HG02970 (cell line): ENCODE measurements around the gene EDC3.
A peak's percentile ranks its signal among the peaks of the same experiment; 100 is the strongest.
"Not testable (repeated sequence)": the region's sequence is repeated elsewhere in the genome, so short reads cannot be mapped to it uniquely, and the experiment has no call there.

ENCODE experiments used
- ATAC-seq: cut with Tn5 transposase; IDR thresholded peaks from one replicate; pipeline ENCODE4 v1.9.1; 2021; ENCODE audit warnings: mild to moderate bottlenecking, moderate library complexity, moderate number of reproducible peaks; ENCODE audit not compliant: unreplicated experiment, low FRiP score

Gene EDC3

DNA sequence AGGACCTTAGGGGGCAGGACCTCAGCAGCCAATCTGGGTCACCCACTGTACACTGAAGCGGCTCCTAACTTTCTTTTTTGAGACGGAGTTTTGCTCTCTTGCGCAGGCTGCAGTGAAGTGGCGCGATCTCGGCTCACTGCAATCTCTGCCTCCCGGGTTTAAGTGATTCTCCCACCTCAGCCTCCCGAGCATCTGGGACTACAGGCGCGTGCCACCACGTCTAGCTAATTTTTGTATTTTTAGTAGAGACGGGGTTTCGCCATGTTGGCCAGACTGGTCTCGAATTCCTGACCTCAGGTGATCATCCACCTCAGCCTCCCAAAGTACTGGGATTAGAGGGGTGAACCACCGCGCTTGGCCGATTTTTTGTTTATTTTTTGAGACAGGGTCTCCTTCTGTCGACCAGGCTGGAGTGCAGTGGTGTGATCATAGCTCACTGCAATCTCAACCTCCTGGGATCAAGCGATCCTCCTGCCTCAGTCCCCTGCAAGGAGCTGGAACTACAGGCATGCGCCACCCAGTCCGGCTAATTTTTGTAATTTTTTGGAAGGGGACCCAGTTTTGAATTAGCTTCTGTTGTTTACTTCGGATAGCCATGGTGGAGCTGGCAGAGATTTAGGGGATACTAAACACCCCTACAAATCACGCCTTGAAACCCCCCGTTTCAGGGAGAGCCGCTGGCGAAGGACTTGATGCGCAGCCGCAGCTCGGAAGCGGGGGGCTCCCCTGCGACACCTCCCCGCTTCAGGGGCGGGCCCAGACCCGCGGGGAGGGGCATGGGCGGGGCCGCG, 81.7 kb downstream of the EDC3 start:
- no peak for ATAC-seq

- ATAC-seq = no peak
Measured at GRCh38 chr15:74613089-74613952, 82.5 kb downstream of the EDC3 start.

- no peak for ATAC-seq
Measured at GRCh38 chr15:74612677-74613076, 83.1 kb downstream of the EDC3 start.

DNA sequence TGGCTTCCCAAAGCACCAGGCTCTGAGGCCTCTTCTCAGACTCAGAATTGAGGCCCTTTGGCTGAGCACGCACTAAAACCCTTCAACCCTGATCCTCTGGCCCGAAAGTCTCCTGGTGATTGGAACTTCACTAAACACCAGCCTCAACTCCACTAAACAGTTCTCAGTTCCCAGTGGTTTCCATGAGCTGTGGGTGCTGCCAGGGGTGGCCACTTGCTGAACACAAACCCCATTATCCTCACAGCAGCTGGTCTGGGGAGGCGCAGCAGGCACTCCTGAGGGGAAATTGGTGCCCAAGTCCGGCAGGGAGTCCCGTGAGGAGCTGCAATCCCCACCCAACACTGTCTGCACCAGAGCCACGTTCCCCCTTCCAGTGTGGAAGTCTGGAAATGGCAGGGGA, 84.0 kb downstream of the EDC3 start:
- no peak for ATAC-seq

DNA sequence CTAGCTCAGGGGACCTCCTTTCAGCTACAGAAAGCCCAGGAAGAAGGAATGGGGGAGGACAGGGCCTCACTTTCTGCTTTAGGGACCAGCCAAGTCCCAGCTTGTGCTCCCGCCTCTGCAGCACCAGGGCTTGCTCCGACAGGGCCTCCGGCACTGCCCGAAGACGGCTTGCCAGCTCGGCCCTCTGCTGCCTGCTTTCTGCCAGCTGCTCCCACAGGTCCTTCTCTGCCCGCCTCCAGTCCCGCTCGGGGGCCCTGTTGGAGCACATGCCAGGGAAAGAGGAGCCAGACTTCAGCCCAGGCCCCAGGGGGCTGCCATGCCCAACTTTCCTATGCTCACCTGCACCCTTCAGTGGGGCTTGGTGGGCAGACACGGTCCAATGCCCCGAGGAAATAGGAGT, 84.5 kb downstream of the EDC3 start:
- no peak for ATAC-seq

- no peak for ATAC-seq
Measured at GRCh38 chr15:74610302-74610951, 85.4 kb downstream of the EDC3 start.

- no peak for ATAC-seq
Measured at GRCh38 chr15:74609938-74610301, 85.9 kb downstream of the EDC3 start.

GRCh38 chr15:74608786-74609185, 87.0 kb downstream of the EDC3 start:
- no peak for ATAC-seq

DNA sequence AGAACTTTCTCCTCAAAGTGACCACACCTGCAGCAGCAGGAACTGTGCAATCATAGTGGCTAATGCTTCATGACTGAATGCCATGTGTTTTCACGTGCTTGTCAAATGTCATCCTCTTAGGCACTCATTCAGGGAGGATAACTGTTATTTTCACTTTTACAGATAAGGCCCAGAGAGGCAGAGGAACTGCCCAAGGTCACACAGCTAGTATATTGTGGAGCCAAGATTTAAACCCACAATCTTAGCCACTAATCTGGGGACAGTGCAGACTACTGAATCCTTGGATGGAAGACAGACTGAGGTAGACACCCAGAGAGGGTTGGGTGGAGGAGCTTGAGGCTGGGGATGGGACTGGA, 90.1 kb downstream of the EDC3 start:
- ATAC-seq = no peak

DNA sequence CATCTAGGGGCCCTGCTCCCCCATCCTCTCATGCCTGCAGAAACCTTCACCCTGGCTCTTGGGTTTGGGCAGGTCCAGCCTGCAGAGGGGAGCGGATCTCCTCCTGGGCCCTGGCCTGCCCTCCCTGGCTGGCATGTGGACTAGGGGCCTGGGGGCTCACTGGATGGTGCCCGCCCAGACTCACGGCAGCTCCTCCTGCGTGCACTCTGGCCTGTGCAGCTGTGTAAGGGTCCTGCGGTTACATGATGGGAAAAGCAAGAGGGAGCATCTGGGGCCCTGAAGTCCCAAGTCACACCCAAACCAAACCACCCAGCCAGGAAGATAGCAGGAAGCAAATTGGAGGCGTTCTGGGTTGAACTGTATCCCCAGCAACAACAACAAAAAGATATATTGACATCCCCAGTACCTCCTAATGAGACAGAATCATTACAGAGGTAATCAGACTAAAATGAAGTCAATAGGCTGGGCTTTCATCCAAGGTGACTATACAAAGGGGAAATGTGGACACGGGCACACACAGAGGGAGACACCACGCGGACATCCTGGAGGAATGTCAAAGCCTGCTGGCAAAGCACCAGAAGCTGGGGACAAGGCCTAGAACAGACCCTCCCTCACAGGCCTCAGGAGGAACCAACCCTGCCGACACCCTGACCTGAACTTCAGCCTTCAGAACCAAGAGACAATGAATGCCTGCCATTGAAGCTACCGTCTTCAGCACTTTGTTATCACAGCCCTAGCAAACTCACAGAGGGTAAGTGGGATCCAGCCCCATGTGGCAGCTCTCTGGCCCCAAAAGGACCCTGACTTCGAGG, 90.6 kb downstream of the EDC3 start:
- no peak for ATAC-seq

DNA sequence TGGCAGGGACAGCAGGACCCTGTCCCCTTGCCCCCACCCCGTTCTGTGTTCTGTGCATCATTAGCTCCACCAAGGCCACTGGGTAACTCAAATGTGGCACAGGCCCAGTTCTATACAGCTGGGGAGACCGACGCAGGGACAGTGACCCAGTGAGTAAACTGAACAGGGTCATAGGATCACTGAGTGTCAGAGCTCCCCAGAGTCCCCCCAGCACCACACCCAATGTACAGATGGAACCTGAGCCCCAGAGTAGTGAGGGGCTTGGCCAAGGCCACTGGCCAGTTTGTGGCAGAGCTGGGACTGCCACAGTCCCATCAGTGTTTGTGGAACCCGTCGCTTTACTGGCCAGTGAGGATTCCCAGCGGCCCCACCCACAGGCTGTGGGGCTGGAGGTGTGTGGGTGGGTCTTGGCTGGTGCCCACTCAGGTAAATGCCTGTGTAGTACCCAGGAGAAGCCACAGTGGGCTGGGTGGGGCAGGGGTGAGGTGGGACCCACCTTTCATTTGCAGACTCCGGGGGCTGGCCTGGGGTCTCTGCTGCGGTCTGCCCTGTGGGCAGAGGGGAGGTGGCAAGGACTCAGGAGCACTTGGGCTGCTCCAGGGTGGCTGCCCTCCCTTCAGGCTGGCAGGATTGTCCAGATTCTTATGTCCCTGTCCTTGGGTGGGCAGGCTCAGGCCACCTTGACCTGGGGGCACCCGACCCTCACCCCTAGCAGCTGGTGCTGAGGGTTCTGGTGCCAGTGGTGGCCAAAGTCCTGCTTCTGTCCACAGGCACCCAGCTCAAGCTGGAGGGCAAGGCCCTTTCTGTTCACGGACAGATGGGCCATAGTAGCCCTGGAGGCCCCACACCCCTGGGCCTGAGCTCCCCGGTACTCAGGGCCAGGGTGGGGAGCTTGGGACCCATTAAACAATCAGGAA, 91.8 kb downstream of the EDC3 start:
- no peak for ATAC-seq

- ATAC-seq = no peak
Measured at GRCh38 chr15:74603026-74603788, 92.6 kb downstream of the EDC3 start.

DNA sequence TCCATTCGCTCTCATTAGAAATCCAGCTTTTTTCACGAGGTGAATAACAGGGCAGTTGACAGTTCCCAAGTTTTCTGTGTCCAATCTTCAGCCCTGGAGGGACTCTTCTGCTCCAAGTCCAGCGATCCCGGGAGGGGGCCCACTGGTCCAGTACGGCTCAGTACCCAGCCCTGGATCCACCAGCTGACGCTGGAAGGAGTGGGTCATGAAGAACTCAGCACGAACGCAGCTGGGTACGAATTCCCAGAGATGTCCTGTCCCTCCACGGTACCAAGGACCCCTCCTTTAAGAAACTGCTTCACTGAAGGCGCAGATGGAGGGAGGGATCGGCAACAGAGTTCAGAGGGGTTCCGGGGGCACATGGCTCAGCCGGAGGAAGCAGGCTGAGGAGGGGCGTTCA, 96.7 kb downstream of the EDC3 start:
- no peak for ATAC-seq

DNA sequence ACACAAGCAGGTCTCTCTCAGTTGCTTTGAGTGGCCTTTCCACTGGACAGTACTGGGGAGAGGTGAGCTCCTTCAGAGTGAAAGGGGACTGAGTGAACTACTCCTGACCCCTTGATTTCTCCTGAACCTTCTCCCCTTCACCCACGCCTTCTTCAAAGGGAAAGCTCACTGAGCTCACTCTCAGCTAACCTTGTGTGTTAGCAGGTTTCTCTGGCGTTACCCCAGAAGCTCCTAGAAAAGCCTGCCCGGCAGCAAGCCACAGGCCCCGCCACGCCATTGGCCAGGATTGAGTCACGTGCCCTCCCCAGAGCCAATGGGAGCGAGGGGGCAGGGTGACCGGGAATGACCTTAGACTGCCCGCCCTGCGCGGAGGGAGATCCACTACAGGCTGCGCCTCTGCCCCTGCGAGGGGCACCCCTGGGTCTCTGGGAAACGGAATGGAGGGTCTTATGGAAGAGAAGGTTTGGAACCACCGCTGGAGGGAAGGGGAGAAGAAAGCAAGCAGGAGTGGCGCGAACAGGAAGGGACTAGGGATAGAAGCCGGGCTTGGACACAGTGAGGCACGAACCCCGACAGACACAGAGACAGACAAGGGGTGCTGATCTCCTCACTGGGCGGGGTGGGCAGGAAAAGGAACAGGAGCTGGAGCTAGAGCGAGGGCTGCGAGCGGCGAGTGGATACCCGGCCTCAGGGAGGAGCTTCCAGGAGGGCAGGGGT, 97.5 kb downstream of the EDC3 start:
- peak; percentile 74 for ATAC-seq

- ATAC-seq = not testable (repeated sequence)
Measured at GRCh38 chr15:74597146-74597705, 98.6 kb downstream of the EDC3 start.

DNA sequence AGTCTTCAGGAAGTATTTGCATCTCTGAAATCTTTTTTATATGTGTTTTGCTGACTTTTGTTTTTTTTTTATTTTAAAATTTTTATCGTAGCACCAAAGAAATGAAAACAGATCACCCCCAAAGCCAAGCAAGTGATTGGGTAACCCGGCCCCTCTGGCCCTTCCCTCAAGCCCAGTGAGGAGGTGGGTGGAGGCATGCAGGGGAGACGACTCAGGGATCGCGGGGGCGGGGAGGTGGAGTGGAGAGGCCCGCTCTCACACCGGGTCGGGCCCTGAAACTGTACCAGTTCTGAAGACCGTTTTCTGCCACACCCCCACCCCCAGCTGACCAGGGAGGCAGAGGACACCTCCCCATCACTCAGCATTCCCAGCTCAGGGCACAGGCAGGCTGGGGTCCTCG, 99.1 kb downstream of the EDC3 start:
- ATAC-seq = not testable (repeated sequence)

DNA sequence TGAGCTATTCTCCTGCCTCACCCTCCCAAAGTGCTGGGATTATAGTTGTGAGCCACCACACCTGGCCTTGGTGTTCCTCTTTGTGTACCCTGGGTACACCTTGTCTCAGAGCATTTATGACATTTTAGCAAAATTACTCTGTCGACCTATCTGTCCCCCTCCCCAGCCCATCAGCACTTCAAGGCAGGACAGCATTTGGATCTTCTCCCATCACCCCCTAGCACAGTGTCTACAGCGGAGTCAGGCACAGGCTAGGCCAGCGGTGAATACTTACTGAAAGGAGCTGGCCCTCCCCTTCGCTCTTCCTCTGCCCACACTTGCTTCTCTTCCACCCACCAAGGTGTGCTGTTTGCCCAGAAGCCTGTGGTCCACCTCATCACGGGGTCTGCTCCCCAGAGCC, 100.6 kb downstream of the EDC3 start:
- no peak for ATAC-seq

GRCh38 chr15:74594455-74594854, 101.4 kb downstream of the EDC3 start:
- ATAC-seq = no peak
